ENCODE data around the gene TFPI. TPM values are rescaled to one million over a fixed set of nuclear protein-coding genes. Genes with fewer than 3 reads are reported as not detected.

The TFPI gene
- total and polyA plus RNA-seq, 2 donors (not counting 3 experiments of a cell fraction or from before 2014, with no cell fraction given): 177 to 286 TPM

DNA sequence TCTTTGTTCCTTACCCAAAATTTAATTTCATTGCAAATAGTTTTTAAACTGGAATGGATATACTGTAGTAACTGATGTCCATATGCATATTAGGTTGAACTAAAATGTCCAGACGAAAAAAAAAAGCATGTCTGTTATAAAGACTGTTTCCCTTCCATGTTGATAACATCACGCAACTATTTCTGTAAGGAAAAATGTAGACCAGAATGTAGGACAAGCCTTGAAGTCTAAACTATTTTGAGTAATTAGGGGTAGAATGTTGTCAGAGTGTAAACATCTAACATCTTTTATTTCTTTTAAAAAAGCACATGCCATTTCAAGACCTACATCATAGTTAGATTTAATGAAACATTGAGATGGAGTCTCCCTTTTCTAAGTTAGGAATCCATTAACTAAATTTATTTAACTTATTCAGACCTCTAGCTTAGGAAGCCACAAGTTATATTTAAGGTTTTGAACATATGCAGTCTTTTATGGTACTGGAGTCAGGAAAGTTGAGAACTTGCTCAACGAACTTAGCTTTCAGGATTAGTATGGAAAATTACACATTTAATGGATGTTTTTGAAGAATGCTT lies 114.0 kb downstream of the TFPI start:
- no TSS peak for BruUV-seq (replicated peaks)
- intact Hi-C loops (cut with micrococcal nuclease) (no loop called here), dilution Hi-C loops (cut with MboI; ENCODE audit: extremely low pct_ligation_motif_present, low sequenced_read_pairs) (loop anchor here (25.0 kb wide), 1 partner anchor 528 kb away; no protein-coding TSS in a partner anchor)
- H3K27me3 ChIP-seq (ENCODE audit: control insufficient read depth in 2 of 2, insufficient read depth in 2 of 2, low read length in 2 of 2): no peaks in the 10 kb centered on the region
- peak overlapping the region in 1 of 3 experiments; percentile 26 for H3K4me3 ChIP-seq (replicated peaks in 1 of 3; ENCODE audit: insufficient read depth in 1 of 3, low read depth in 1 of 3, low read length in 3 of 3)
- H4K20me1 ChIP-seq (replicated peaks; ENCODE audit: control insufficient read depth, extremely low read depth, insufficient read depth, low read length): no peaks in the 10 kb centered on the region
- peak overlapping the region; percentile 76 for H3K4me2 ChIP-seq (ENCODE audit: insufficient read depth, low read length)
- no peak for FAIRE-seq
- peaks cover 2 to 9% of the 10 kb centered on the region in 2 experiments for H3K36me3 ChIP-seq (ENCODE audit: control insufficient read depth in 2 of 2, extremely low read depth in 1 of 2, insufficient read depth in 2 of 2, low read length in 2 of 2)
- peak overlapping the region; percentile 44 for H3K9ac ChIP-seq (replicated peaks; ENCODE audit: extremely low read depth, insufficient read depth, low read length)
- peaks cover 94% of the 10 kb centered on the region for H3K79me2 ChIP-seq (ENCODE audit: control insufficient read depth, insufficient read depth, low read length)
- H3K9me3 ChIP-seq (replicated peaks; ENCODE audit: control insufficient read depth, insufficient read depth, low read length): no peaks in the 10 kb centered on the region
- peak; percentile 64 for DNase-seq (ENCODE audit: low read depth, low spot score)
- CTCF ChIA-PET: interaction anchor here (1.1 to 1.5 kb wide), 4 partner anchors 11 to 577 kb away, joined by 3 to 5 read pairs (median 4); no protein-coding TSS in a partner anchor
- H3K4me1 ChIP-seq (ENCODE audit: control insufficient read depth, extremely low read depth, insufficient read depth, low read length): peaks cover 90% of the 10 kb centered on the region
- POLR2A ChIA-PET: interaction anchor here (1.3 kb wide), 1 partner anchor 8 kb away, joined by 7 read pairs; the partner anchor contains the start of gene CALCRL
- H3K9me1 ChIP-seq (replicated peaks; ENCODE audit: control insufficient read depth, extremely low read depth, insufficient read depth, low read length): no peaks in the 10 kb centered on the region
- H2AFZ ChIP-seq (ENCODE audit: low read depth, low read length): no peak overlapping the region
- TF ChIP-seq MYC (IDR thresholded peaks at IDR 0.05; ENCODE audit: low read depth, low read length) (no peak), JUN (IDR thresholded peaks at IDR 0.05; ENCODE audit: borderline replicate concordance, insufficient read depth, insufficient read length, low read depth) (no peak), FOS (IDR thresholded peaks at IDR 0.05; ENCODE audit: borderline replicate concordance, insufficient read depth, low read length) (no peak), POLR2A (IDR thresholded peaks at IDR 0.05; ENCODE audit: low read depth, low read length) (no peak), GATA2 (IDR thresholded peaks at IDR 0.05; ENCODE audit: insufficient read depth, insufficient read length, low read depth, low read length) (no peak), EZH2 (IDR thresholded peaks at IDR 0.05; ENCODE audit: borderline replicate concordance, low read depth, low read length, severe bottlenecking) (no peak), POLR2AphosphoS5 (IDR thresholded peaks at IDR 0.05; ENCODE audit: insufficient read depth, low read depth, low read length) (no peak)
- TF ChIP-seq, protein P1, sequence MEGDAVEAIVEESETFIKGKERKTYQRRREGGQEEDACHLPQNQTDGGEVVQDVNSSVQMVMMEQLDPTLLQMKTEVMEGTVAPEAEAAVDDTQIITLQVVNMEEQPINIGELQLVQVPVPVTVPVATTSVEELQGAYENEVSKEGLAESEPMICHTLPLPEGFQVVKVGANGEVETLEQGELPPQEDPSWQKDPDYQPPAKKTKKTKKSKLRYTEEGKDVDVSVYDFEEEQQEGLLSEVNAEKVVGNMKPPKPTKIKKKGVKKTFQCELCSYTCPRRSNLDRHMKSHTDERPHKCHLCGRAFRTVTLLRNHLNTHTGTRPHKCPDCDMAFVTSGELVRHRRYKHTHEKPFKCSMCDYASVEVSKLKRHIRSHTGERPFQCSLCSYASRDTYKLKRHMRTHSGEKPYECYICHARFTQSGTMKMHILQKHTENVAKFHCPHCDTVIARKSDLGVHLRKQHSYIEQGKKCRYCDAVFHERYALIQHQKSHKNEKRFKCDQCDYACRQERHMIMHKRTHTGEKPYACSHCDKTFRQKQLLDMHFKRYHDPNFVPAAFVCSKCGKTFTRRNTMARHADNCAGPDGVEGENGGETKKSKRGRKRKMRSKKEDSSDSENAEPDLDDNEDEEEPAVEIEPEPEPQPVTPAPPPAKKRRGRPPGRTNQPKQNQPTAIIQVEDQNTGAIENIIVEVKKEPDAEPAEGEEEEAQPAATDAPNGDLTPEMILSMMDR (IDR thresholded peaks at IDR 0.05; ENCODE audit: extremely low read depth in 1 of 2, insufficient read depth in 1 of 2, low read depth in 1 of 2, low read length in 2 of 2): no peak
- TF ChIP-seq, protein P2, sequence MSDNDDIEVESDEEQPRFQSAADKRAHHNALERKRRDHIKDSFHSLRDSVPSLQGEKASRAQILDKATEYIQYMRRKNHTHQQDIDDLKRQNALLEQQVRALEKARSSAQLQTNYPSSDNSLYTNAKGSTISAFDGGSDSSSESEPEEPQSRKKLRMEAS (IDR thresholded peaks at IDR 0.05; ENCODE audit: insufficient read depth, insufficient read length): no peak
- H3K27ac ChIP-seq (ENCODE audit: insufficient read depth, low read depth, low read length): peak overlapping the region; percentile 43
